Parathyroid adenoma (tissue), 2 donors: ENCODE results near the gene AGPAT4.
"Not testable (repeated sequence)": the region's sequence is repeated elsewhere in the genome, so short reads cannot be mapped to it uniquely, and the experiment has no call there.

Experiments
- H2AFZ ChIP-seq: fragments of 300-600 bp; sonication (generic); one replicate; pipeline ENCODE4 v1.7.0; 2017; ENCODE audit warnings: antibody characterized with exemption, mild to moderate bottlenecking
- H3K27ac ChIP-seq: fragments of 300-600 bp; sonication (generic); one replicate; pipeline ENCODE4 v1.7.0; 2017
- H3K27me3 ChIP-seq: fragments of 300-600 bp; sonication (generic); one replicate; pipeline ENCODE4 v1.7.0; 2017; ENCODE audit warnings: low read length; ENCODE audit not compliant: control insufficient read depth, insufficient read depth
- H3K36me3 ChIP-seq: fragments of 300-600 bp; sonication (generic); one replicate; pipeline ENCODE4 v1.7.0; 2017; ENCODE audit warnings: low read length; ENCODE audit not compliant: control insufficient read depth, insufficient read depth
- H3K4me1 ChIP-seq: fragments of 300-600 bp; sonication (generic); one replicate; pipeline ENCODE4 v1.7.0; 2017; ENCODE audit warnings: control low read depth
- H3K4me2 ChIP-seq: fragments of 300-600 bp; sonication (generic); one replicate; pipeline ENCODE4 v1.7.0; 2017; ENCODE audit warnings: low read length
- H3K4me3 ChIP-seq: fragments of 300-600 bp; sonication (generic); one replicate; pipeline ENCODE4 v1.7.0; 2017; ENCODE audit warnings: low read depth, low read length
- H3K79me2 ChIP-seq: fragments of 300-600 bp; sonication (generic); one replicate; pipeline ENCODE4 v1.7.0; 2017; ENCODE audit warnings: control low read depth
- H3K9ac ChIP-seq: fragments of 300-600 bp; sonication (generic); one replicate; pipeline ENCODE4 v1.7.0; 2017; ENCODE audit warnings: mild to moderate bottlenecking
- H3K9me3 ChIP-seq: fragments of 300-600 bp; sonication (generic); one replicate; pipeline ENCODE4 v1.7.0; 2017; ENCODE audit warnings: low read length; ENCODE audit not compliant: control insufficient read depth
- CTCF ChIP-seq: fragments of 300-600 bp; sonication (generic); IDR thresholded peaks from one replicate; pipeline ENCODE4 v1.7.0; 2017; ENCODE audit warnings: antibody characterized with exemption, mild to moderate bottlenecking
- donor health status: primary hyperparathyroidism.

Gene AGPAT4

GRCh38 chr6:161189891-161190290, 84.0 kb downstream of the AGPAT4 start:
- H3K9ac ChIP-seq = no peak overlapping the region
- H3K4me3 ChIP-seq = no peak overlapping the region
- no peaks in the 10 kb centered on the region for H3K4me1 ChIP-seq
- no peak overlapping the region for H3K4me2 ChIP-seq
- no peak for TF ChIP-seq CTCF
- no peaks in the 10 kb centered on the region for H3K36me3 ChIP-seq
- no peak overlapping the region for H3K27ac ChIP-seq
- no peaks in the 10 kb centered on the region for H3K79me2 ChIP-seq
- no peaks in the 10 kb centered on the region for H3K27me3 ChIP-seq
- no peaks in the 10 kb centered on the region for H3K9me3 ChIP-seq
- H2AFZ ChIP-seq = no peak overlapping the region

DNA sequence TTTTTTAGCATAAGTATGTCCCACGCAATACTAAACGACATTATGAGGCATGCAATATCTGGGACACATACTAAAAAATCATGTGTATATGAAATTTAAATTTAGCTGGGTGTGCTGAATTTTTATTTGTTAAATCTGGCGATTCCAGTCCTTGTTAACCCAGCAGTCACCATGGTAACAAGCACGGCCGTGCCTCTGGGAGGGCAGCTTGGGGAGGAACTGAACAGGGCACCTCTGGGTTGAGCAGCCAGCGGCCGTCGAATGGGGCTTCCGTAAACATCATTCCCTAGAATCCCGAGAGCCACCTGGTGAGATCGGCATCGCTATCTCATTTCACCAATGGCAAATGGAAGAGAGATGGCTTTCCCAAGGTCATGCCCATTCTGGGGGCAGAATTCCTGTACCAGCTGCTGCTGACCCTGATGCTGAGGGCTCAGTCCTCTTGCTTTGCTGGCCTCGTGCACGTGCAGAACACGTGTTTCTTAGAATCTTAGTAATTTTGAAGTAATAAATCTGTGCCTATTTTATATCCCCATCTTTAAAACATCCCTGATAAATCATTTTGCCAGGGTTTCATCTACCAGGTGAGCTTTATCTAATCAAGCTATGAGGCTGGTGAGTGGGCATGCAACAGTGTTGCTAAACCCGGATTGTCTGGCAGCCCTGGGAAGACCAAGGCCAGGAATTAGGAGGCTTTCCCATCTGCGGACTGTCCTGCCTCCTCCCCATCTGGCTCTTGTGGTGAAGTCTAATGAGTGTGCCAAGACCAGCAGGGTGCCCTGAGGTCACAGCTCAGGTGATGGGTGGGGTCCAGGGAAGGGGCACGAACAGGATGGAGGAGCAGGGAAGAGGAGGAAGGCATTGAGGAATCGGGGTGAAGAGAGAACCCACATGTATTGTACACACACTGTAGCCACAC, 85.1 kb downstream of the AGPAT4 start:
- Histone ChIP-seq H3K27ac (no peak overlapping the region), H3K9me3 (no peaks in the 10 kb centered on the region), H3K27me3 (no peaks in the 10 kb centered on the region), H2AFZ (no peak overlapping the region), H3K4me2 (no peak overlapping the region), H3K4me3 (no peak overlapping the region), H3K9ac (no peak overlapping the region), H3K4me1 (no peaks in the 10 kb centered on the region), H3K36me3 (no peaks in the 10 kb centered on the region), H3K79me2 (no peaks in the 10 kb centered on the region)
- TF ChIP-seq CTCF = no peak

DNA sequence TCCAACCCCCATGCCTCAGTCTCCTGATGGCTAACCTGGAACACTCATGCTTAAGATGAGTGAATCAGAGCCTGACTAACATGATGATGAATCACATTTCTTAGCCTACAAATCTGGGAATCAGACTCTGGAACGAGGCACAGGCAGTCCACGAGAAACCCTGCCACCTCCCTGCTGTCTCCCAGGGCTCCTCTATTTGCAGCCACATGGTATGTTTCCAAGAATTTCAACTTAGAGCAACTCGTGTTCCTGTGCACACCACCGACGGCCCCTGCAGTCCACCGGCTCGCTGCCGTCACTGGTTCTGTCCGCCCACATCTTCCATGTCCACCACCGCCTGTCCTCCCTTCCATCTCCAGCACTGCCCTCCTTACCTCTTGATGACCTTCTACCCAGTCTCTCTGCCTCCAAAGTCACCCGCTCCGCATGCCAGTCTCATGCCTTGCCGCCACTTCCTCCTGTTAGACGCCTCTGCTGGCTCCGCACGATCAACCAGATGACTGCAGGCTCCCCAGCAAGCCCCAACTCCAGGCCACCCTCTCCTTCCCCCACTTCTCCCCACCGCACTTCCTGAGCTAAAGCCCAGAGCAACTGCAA, 87.6 kb downstream of the AGPAT4 start:
- no peak for TF ChIP-seq CTCF
- Histone ChIP-seq H3K27me3 (no peaks in the 10 kb centered on the region), H3K27ac (no peak overlapping the region), H3K9me3 (no peaks in the 10 kb centered on the region), H3K36me3 (no peaks in the 10 kb centered on the region), H2AFZ (no peak overlapping the region), H3K4me1 (no peaks in the 10 kb centered on the region), H3K4me3 (no peak overlapping the region), H3K4me2 (no peak overlapping the region), H3K9ac (no peak overlapping the region), H3K79me2 (no peaks in the 10 kb centered on the region)

- Histone ChIP-seq H3K36me3 (no peaks in the 10 kb centered on the region), H3K27ac (no peak overlapping the region), H2AFZ (no peak overlapping the region), H3K9me3 (no peaks in the 10 kb centered on the region), H3K9ac (no peak overlapping the region), H3K4me2 (no peak overlapping the region), H3K27me3 (no peaks in the 10 kb centered on the region), H3K79me2 (no peaks in the 10 kb centered on the region), H3K4me3 (no peak overlapping the region), H3K4me1 (no peaks in the 10 kb centered on the region)
- TF ChIP-seq CTCF = no peak
Measured at GRCh38 chr6:161181121-161181520, 92.7 kb downstream of the AGPAT4 start.

GRCh38 chr6:161178155-161178554, 95.7 kb downstream of the AGPAT4 start:
- H3K9me3 ChIP-seq, H3K27me3 ChIP-seq, H3K79me2 ChIP-seq, H3K9ac ChIP-seq, H3K4me2 ChIP-seq, H3K4me1 ChIP-seq, H3K36me3 ChIP-seq, H2AFZ ChIP-seq, H3K4me3 ChIP-seq, H3K27ac ChIP-seq: not testable (repeated sequence)

- H2AFZ ChIP-seq, H3K27ac ChIP-seq, H3K4me2 ChIP-seq: not testable (repeated sequence)
Measured at GRCh38 chr6:161176428-161176827, 97.4 kb downstream of the AGPAT4 start.

DNA sequence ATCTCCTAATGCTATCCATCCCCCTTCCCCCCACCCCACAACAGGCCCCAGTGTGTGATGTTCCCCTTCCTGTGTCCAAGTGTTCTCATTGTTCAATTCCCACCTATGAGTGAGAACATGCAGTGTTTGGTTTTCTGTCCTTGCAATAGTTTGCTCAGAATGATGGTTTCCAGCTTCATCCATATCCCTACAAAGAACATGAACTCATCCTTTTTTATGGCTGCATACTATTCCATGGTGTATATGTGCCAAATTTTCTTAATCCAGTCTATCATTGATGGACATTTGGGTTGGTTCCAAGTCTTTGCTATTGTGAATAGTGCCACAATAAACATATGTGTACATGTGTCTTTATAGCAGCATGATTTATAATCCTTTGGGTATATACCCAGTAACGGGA, 101.1 kb downstream of the AGPAT4 start:
- not testable (repeated sequence) for H3K4me3 ChIP-seq, H3K79me2 ChIP-seq, H3K4me1 ChIP-seq, H3K4me2 ChIP-seq, H2AFZ ChIP-seq, H3K36me3 ChIP-seq, H3K27ac ChIP-seq, H3K9me3 ChIP-seq, H3K9ac ChIP-seq, H3K27me3 ChIP-seq

More at GRCh38 chr6:161176428-161176827, 97.4 kb downstream of the AGPAT4 start:
- H3K79me2 ChIP-seq, H3K9ac ChIP-seq, H3K4me1 ChIP-seq, H3K9me3 ChIP-seq, H3K27me3 ChIP-seq, H3K4me3 ChIP-seq, H3K36me3 ChIP-seq: not testable (repeated sequence)
